ENCODE measurements around the gene SLC16A1. TPM values are rescaled to one million over a fixed set of nuclear protein-coding genes. Genes with fewer than 3 reads are reported as not detected.
A peak's percentile ranks its signal among the peaks of the same experiment; 100 is the strongest.

The SLC16A1 gene
- total and polyA plus RNA-seq, 8 donors = 14.5 to 33.0 (median 29.9) TPM

DNA sequence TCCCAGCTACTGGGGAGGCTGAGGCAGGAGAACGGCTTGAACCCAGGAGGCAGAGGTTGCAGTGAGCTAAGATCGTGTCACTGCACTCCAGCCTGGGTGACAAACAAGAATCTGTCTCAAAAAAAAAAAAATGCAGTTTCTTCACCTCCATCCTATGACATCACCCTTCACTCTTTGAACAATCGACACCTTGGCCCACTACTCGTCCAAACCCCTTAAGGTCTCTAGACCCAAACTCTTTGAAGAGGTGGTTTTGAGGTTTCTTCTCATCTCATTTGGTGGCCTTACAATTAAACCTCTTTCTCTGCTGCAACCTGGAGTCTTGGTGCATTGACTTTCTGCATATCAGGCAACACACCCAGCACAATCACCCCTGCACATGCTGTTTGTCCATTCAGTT, 86.1 kb downstream of the SLC16A1 start:
- Histone ChIP-seq H3K27me3 (no peaks in the 10 kb centered on the region), H3K4me1 (no peaks in the 10 kb centered on the region), H3K27ac (no peak overlapping the region), H3K4me3 (no peak overlapping the region), H3K36me3 (no peaks in the 10 kb centered on the region), H3K9me3 (no peaks in the 10 kb centered on the region)
- DNase-seq = no peak
- intact Hi-C loops (cut with DNase I) = no loop called here
- TF ChIP-seq, protein P1, sequence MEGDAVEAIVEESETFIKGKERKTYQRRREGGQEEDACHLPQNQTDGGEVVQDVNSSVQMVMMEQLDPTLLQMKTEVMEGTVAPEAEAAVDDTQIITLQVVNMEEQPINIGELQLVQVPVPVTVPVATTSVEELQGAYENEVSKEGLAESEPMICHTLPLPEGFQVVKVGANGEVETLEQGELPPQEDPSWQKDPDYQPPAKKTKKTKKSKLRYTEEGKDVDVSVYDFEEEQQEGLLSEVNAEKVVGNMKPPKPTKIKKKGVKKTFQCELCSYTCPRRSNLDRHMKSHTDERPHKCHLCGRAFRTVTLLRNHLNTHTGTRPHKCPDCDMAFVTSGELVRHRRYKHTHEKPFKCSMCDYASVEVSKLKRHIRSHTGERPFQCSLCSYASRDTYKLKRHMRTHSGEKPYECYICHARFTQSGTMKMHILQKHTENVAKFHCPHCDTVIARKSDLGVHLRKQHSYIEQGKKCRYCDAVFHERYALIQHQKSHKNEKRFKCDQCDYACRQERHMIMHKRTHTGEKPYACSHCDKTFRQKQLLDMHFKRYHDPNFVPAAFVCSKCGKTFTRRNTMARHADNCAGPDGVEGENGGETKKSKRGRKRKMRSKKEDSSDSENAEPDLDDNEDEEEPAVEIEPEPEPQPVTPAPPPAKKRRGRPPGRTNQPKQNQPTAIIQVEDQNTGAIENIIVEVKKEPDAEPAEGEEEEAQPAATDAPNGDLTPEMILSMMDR (IDR thresholded peaks at IDR 0.05) = no peak
- ATAC-seq = no peak

DNA sequence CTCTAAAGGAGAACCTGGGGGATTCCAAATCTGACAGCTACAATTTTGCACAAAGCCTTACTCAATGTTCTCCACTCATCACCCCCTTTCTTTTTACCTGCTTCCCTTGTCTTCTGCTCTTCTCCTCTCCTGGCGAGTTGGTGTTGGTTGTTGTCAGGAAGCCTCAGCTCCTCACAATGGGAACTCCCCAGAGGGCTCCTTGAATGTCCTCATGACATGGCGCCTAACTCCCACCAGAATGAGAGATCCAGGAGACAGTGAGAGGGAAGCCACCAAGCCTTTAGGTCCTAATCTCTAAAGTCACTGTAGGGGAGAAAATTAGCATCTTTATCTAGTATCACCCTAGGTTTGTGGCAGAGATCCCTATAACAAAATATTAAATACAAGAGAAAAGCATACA, 87.8 kb downstream of the SLC16A1 start:
- no peaks in the 10 kb centered on the region for H3K27me3 ChIP-seq
- intact Hi-C loops (cut with DNase I) = no loop called here
- no peaks in the 10 kb centered on the region for H3K36me3 ChIP-seq
- no peak overlapping the region for H3K4me3 ChIP-seq
- no peak overlapping the region for H3K27ac ChIP-seq
- DNase-seq = no peak
- ATAC-seq = no peak
- no peaks in the 10 kb centered on the region for H3K9me3 ChIP-seq
- TF ChIP-seq, protein P1 (IDR thresholded peaks at IDR 0.05) = no peak
- no peaks in the 10 kb centered on the region for H3K4me1 ChIP-seq

DNA sequence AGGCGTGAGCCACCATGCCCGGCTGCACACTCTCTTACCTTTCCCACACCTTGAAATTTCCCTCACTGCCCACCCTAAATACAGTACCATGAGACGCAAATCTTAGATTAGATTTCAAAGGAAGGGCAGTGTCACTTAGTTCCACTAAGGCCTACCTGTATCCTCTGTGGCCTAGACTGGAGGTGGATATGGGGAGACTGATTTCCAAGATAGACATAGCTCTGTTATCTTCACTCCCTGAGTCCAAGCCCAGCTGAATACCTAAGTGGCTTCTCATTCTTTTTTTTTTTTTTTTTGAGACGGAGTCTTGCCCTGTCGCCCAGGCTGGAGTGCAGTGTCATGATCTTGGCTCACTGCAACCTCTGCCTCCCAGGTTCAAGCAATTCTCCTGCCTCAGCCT, 89.0 kb downstream of the SLC16A1 start:
- no peak for ATAC-seq
- intact Hi-C loops (cut with DNase I) = no loop called here

DNA sequence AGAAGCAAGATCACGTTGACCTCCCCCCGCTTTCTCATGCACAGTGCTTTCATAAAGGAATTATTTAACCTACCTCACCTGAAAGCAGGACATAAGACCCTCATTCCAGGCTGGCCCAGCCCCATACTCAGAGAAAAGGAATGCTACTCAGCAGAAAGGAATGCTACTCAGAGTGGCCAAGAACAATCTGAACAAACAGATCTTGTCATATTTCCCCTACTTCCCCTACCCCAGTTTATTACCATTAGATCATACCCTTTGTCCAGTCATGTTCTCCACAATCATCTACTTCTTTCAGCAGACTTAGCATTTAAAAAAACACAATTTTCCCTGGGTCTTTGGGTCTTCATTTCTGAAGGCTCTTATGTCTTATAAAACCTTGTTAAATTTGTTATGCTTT, 89.8 kb downstream of the SLC16A1 start:
- Histone ChIP-seq H3K27ac (no peak overlapping the region), H3K4me3 (no peak overlapping the region), H3K27me3 (no peaks in the 10 kb centered on the region), H3K36me3 (no peaks in the 10 kb centered on the region), H3K4me1 (no peaks in the 10 kb centered on the region), H3K9me3 (no peaks in the 10 kb centered on the region)
- ATAC-seq (peak; percentile 46), DNase-seq (no peak)
- TF ChIP-seq, protein P1 (IDR thresholded peaks at IDR 0.05) = no peak
- intact Hi-C loops (cut with DNase I) = no loop called here

More for the DNA sequence above, 89.0 kb downstream of the SLC16A1 start:
- Histone ChIP-seq H3K9me3 (no peaks in the 10 kb centered on the region), H3K27me3 (no peaks in the 10 kb centered on the region), H3K36me3 (no peaks in the 10 kb centered on the region), H3K4me3 (no peak overlapping the region), H3K27ac (no peak overlapping the region), H3K4me1 (no peaks in the 10 kb centered on the region)
- no peak for DNase-seq
- TF ChIP-seq, protein P1 (IDR thresholded peaks at IDR 0.05) = no peak

DNA sequence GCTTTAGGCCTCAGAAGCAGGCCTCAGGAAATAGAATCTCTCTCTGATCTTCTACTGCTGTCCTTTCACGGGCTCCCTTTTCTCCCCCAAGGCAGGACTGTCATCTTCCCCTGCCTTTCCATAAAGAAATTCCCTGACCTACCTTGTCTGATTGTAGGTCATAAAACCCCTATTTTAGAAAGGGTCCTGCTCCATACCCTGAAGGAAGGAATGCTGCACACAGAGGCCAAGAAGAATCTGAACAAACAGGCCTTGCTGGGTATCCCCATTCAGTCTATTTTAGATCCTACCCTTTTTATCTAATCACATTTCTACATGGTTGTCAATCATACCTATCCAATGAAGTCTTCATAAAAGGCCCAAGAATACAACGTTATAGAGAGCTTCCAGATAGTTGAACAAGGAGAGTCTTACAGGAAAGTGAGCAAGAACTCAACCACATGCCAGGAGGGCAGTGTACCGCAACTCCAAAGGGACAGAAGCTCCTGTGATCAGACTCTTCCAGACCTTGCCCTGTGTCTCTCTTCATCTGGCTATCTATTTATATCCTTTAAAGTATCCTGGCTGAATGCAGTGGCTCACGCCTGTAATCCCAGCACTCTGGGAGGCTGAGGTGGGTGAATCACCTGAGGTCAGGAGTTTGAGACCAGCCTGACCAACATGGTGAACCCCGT, 93.1 kb downstream of the SLC16A1 start:
- Histone ChIP-seq H3K4me1 (no peaks in the 10 kb centered on the region), H3K27me3 (no peaks in the 10 kb centered on the region), H3K9me3 (no peaks in the 10 kb centered on the region), H3K27ac (no peak overlapping the region), H3K4me3 (no peak overlapping the region), H3K36me3 (no peaks in the 10 kb centered on the region)
- no peak for DNase-seq
- ATAC-seq = no peak
- intact Hi-C loops (cut with DNase I) = no loop called here
- TF ChIP-seq, protein P1 (IDR thresholded peaks at IDR 0.05) = no peak

Other genes with a start within 250 kb of the SLC16A1 start
- gene RHOC, start 249.1 kb downstream of the SLC16A1 start, total RNA-seq = 100 to 1,000 TPM; 195 to 197 TPM
- 100 to 1,000 TPM; 204 to 259 (median 210) TPM for gene RHOC, start 249.1 kb downstream of the SLC16A1 start, polyA plus RNA-seq (ENCODE audit: insufficient read length in 6 of 6)
- gene PPM1J, start 240.9 kb downstream of the SLC16A1 start, total RNA-seq = under 1 TPM; 0.76 to 0.93 TPM
- gene PPM1J, start 240.9 kb downstream of the SLC16A1 start, polyA plus RNA-seq (ENCODE audit: insufficient read length in 6 of 6) = under 1 TPM; 0.47 to 0.72 (median 0.62) TPM
- 10 to 100 TPM; 10.9 to 12.4 TPM for gene LRIG2, start 117.0 kb upstream of the SLC16A1 start, total RNA-seq
- gene LRIG2, start 117.0 kb upstream of the SLC16A1 start, polyA plus RNA-seq (ENCODE audit: insufficient read length in 6 of 6) = 10 to 100 TPM; 16.3 to 23.4 (median 19.5) TPM